Measurements from ENCODE around the gene OCSTAMP. TPM values are rescaled to one million over a fixed set of nuclear protein-coding genes. Genes with fewer than 3 reads are reported as not detected.

Gene OCSTAMP
- total and polyA plus RNA-seq, 10 of the 15 experiments (the other 5 are each of a cell fraction or from before 2014, with no cell fraction given), result 0.09 to 0.46 (median 0.22) TPM; not detected in 2

- H3K9me3 ChIP-seq (replicated peaks; ENCODE audit: control insufficient read depth, insufficient read depth, low read length), result no peaks in the 10 kb centered on the region; the same call in 2 of the 3 replicates
- FAIRE-seq (no peak), ATAC-seq (no peak), DNase-seq (ENCODE audit: low read depth, low spot score) (no peak)
- no TSS peak for BruUV-seq (replicated peaks)
- 89% methylated on average over 5 of the region's 5 CpGs for WGBS (ENCODE audit: insufficient coverage, insufficient replicate concordance, low lambda C conversion rate, missing lambda C conversion rate)
- no peak overlapping the region for H3K9ac ChIP-seq (ENCODE audit: control insufficient read depth, insufficient read depth, low read length)
- H2AFZ ChIP-seq (ENCODE audit: control insufficient read depth, low read depth, low read length), result no peak overlapping the region
- no peaks in the 10 kb centered on the region for H3K36me3 ChIP-seq (ENCODE audit: control insufficient read depth in 2 of 2, insufficient read depth in 2 of 2, low read length in 1 of 2)
- intact Hi-C loops (cut with micrococcal nuclease; ENCODE audit: unreplicated experiment) (no loop called here), in situ Hi-C loops (cut with MboI) (no loop called here)
- H3K27me3 ChIP-seq (replicated peaks in 1 of 2; ENCODE audit: control insufficient read depth in 2 of 2, insufficient read depth in 2 of 2, low read length in 1 of 2), result no peaks in the 10 kb centered on the region
- POLR2A ChIA-PET, result no interaction called here
- RAD21 ChIA-PET (ENCODE audit: unreplicated experiment), result no interaction called here
- H3K4me2 ChIP-seq (ENCODE audit: control insufficient read depth, insufficient read depth), result no peak overlapping the region
- H3K79me2 ChIP-seq (ENCODE audit: control insufficient read depth, insufficient read depth, low read length), result no peaks in the 10 kb centered on the region
- no peak overlapping the region for H3K27ac ChIP-seq (ENCODE audit: control insufficient read depth, insufficient read depth)
- no peaks in the 10 kb centered on the region for H4K20me1 ChIP-seq (ENCODE audit: control insufficient read depth, insufficient read depth)
- H3K4me1 ChIP-seq (ENCODE audit: control insufficient read depth, insufficient read depth, low read length), result peaks cover 64% of the 10 kb centered on the region
- CTCF ChIA-PET, result interaction anchor here (0.7 to 1.9 kb wide), 2 partner anchors 19 to 141 kb away, joined by 4 to 7 read pairs; partner anchors contain the start of gene TP53RK
- SMC1A ChIA-PET (ENCODE audit: uncharacterized antibody, unreplicated experiment), result interaction anchor here (2.3 kb wide), 1 partner anchor 26 kb away, joined by 10 read pairs; no protein-coding TSS in a partner anchor
- H3K4me3 ChIP-seq, result no peak overlapping the region
- TF ChIP-seq BRCA1 (IDR thresholded peaks at IDR 0.05; ENCODE audit: low read depth, low read length) (no peak), IRF3 (IDR thresholded peaks at IDR 0.05) (no peak), MXI1 (IDR thresholded peaks at IDR 0.05; ENCODE audit: low read depth, low read length) (no peak), CBFB (IDR thresholded peaks at IDR 0.05; ENCODE audit: low read depth) (no peak), CEBPZ (IDR thresholded peaks at IDR 0.05; ENCODE audit: low read depth, low read length) (no peak), E2F8 (IDR thresholded peaks at IDR 0.05; ENCODE audit: low read depth, partially characterized antibody) (no peak), POLR2A (IDR thresholded peaks at IDR 0.05; ENCODE audit: low read depth, low read length) (no peak), RELA (IDR thresholded peaks at IDR 0.05; ENCODE audit: borderline replicate concordance, partially characterized antibody) (no peak), TARDBP (IDR thresholded peaks at IDR 0.05; ENCODE audit: borderline replicate concordance) (no peak), LARP7 (IDR thresholded peaks at IDR 0.05) (no peak), SP1 (IDR thresholded peaks at IDR 0.05; ENCODE audit: low read depth, low read length) (no peak), CREM (IDR thresholded peaks at IDR 0.05; ENCODE audit: low read depth) (no peak), PML (IDR thresholded peaks at IDR 0.05; ENCODE audit: low read length) (no peak), ZNF384 (IDR thresholded peaks at IDR 0.05; ENCODE audit: borderline replicate concordance, low read depth, low read length) (no peak), USF1 (IDR thresholded peaks at IDR 0.05; ENCODE audit: borderline replicate concordance, extremely low read length, insufficient read depth, low read depth, low read length) (no peak)
These were observed 1.8 kb downstream of the OCSTAMP start for GRCh38 chr20:46548688-46549087.
